Testis (tissue), 3 donors: Measurements from ENCODE around the gene EHMT1. TPM values are rescaled to one million over a fixed set of nuclear protein-coding genes. Genes with fewer than 3 reads are reported as not detected.
A peak's percentile ranks its signal among the peaks of the same experiment; 100 is the strongest.
"Not testable (repeated sequence)": the region's sequence is repeated elsewhere in the genome, so short reads cannot be mapped to it uniquely, and the experiment has no call there.

Source experiments
- DNase-seq: peaks from one replicate; pipeline ENCODE4 v3.0.0-alpha.2; 2019
- H3K27ac ChIP-seq, 2 donors: fragments of 200-600 bp; sonication (generic); one replicate each; pipeline ENCODE4 v1.5.1; 2019
- H3K27me3 ChIP-seq: fragments of 200-600 bp; sonication (generic); one replicate; pipeline ENCODE4 v1.5.1; 2019
- H3K36me3 ChIP-seq: fragments of 200-600 bp; sonication (generic); one replicate; pipeline ENCODE4 v1.5.1; 2017; ENCODE audit warnings: low read depth; ENCODE audit errors: missing control alignments
- H3K4me1 ChIP-seq: fragments of 200-600 bp; sonication (generic); one replicate; pipeline ENCODE4 v1.5.1; 2019
- H3K4me3 ChIP-seq, 2 donors: fragments of 200-600 bp; sonication (generic); one replicate each; pipeline ENCODE4 v1.5.1; 2017 to 2019
- H3K9me3 ChIP-seq: fragments of 200-600 bp; sonication (generic); one replicate; pipeline ENCODE4 v1.5.1; 2017
- POLR2A ChIP-seq: fragments of 450-650 bp; IDR thresholded peaks from one replicate; pipeline ENCODE4 v1.6.1; 2017; ENCODE audit warnings: antibody characterized with exemption, mild to moderate bottlenecking, moderate library complexity
- WGBS, 2 donors: methylation state at CpG; one replicate each; pipeline ENCODE4 v1.1.5; 2018; 5-methylcytosine and 5-hydroxymethylcytosine counted together
- intact Hi-C: fragments of 100-400 bp; cut with DNase I; formaldehyde crosslinking; loops from one replicate; pipeline ENCODE4 v1.15.1; 2023; ENCODE audit warnings: low total_unique reads
- polyA plus RNA-seq: library from polyadenylated mRNA; stranded (reverse); fragments of 350-450 nt; fragmentation: Illumina TruSeq; extraction: RNeasy Lipid Tissue Mini Kit (QIAGEN cat#74804); gene quantifications from one replicate; pipeline ENCODE4 v1.2.3, GENCODE V29; 2014; ENCODE audit warnings: low read depth, low replicate concordance; ENCODE audit not compliant: insufficient read depth
- total RNA-seq, 2 donors: library from RNA; depleted of rRNA; stranded (reverse); fragments of >200 nt; gene quantifications; one replicate each; pipeline ENCODE4 v1.2.3, GENCODE V29; 2016
- TF ChIP-seq, protein P1 (sequence below), 3 experiments: fragments of 450-650 bp in 2 of 3; fragments of 200-600 bp in 1 of 3; sonication (generic) in 1 of 3; IDR thresholded peaks; one replicate each; pipeline ENCODE4 v1.5.1; 2016 to 2019; ENCODE audit warnings: antibody characterized with exemption in 3 of 3, mild to moderate bottlenecking in 2 of 3, moderate library complexity in 1 of 3

EHMT1 gene
- total and polyA plus RNA-seq, 3 donors from 2014 or later: 116 to 207 (median 193) TPM

DNA sequence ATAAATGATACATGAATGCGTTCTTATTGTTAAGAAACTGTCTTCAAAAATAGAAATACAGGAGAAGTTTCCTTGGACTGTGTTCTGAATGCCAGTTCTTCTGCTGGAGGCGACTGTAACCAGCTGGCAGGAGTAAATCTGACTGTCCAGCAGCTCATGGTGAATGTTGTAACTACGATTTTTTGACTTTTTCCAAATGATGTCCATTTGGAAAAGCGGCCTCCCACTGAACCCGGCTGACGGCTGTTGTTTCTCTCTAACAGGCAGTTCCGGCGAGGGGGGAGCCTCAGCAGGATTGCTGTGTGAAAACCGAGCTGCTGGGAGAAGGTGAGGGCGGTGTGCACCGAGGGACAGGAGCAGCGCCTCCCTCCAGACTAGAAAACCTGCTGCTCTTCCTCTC is 91.9 kb downstream of the EHMT1 start:
- H3K4me1 ChIP-seq: peaks cover 5% of the 10 kb centered on the region
- TF ChIP-seq, protein P1, sequence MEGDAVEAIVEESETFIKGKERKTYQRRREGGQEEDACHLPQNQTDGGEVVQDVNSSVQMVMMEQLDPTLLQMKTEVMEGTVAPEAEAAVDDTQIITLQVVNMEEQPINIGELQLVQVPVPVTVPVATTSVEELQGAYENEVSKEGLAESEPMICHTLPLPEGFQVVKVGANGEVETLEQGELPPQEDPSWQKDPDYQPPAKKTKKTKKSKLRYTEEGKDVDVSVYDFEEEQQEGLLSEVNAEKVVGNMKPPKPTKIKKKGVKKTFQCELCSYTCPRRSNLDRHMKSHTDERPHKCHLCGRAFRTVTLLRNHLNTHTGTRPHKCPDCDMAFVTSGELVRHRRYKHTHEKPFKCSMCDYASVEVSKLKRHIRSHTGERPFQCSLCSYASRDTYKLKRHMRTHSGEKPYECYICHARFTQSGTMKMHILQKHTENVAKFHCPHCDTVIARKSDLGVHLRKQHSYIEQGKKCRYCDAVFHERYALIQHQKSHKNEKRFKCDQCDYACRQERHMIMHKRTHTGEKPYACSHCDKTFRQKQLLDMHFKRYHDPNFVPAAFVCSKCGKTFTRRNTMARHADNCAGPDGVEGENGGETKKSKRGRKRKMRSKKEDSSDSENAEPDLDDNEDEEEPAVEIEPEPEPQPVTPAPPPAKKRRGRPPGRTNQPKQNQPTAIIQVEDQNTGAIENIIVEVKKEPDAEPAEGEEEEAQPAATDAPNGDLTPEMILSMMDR (IDR thresholded peaks at IDR 0.05): no peak
- TF ChIP-seq POLR2A: no peak
- peak overlapping the region in 1 of 2 donors; percentile 17 for H3K27ac ChIP-seq
- no peak overlapping the region for H3K4me3 ChIP-seq
- H3K36me3 ChIP-seq: no peaks in the 10 kb centered on the region
- intact Hi-C loops: no loop called here
- H3K27me3 ChIP-seq: no peaks in the 10 kb centered on the region
- WGBS, 2 donors: 59 to 66% methylated on average over 12 of the region's 12 CpGs
- DNase-seq: no peak
- no peaks in the 10 kb centered on the region for H3K9me3 ChIP-seq

DNA sequence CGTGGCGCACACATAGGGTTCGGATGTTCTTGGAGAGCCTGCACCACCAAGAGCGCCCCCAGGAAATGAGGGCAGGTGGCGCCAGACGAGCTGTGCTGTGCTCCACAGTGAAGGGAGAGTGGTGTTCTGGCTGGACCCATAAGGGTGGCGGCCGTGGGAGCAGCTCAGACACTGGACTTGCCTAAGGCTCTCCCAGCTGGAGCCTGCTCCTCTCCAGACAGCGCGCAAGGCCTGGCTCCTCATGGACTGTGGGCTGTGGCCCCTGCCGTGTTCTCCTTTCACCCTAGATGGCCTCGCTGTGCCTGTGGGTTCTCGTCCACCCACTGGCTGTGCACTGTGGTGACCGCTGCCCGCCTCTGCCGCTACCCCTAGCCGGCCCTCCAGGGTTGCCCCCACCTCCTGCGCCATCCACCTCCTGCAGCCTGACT is 92.9 kb downstream of the EHMT1 start:
- intact Hi-C loops: no loop called here
- DNase-seq: no peak
- Histone ChIP-seq H3K9me3 (no peaks in the 10 kb centered on the region), H3K27me3 (no peaks in the 10 kb centered on the region), H3K27ac (no peak overlapping the region), H3K36me3 (no peaks in the 10 kb centered on the region), H3K4me3 (no peak overlapping the region), H3K4me1 (no peaks in the 10 kb centered on the region)
- whole genome bisulfite sequencing, 2 donors: 94 to 97% methylated on average over 11 to 18 of the region's 18 CpGs
- TF ChIP-seq POLR2A: no peak
- TF ChIP-seq, protein P1 (IDR thresholded peaks at IDR 0.05): no peak

DNA sequence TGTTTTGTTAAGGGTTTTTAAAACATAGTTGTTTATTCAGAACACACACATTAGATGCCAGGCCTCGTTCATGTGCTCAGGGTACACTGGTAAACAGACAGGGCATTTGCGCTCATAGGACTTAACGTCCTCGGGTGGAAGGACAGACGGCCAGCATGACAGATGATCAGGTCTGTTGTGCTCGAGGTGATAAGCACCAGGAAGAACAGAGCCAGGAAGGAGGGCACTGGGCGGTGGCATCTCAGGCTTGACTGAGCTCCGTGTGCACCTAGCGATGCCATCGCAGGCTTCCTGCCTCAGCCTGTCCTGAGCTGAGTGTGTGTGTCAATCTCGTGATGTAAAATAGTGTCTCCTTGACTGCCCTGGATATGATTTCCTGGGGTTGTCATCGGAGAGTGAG is 96.5 kb downstream of the EHMT1 start:
- no peak overlapping the region for H3K27ac ChIP-seq
- WGBS, 2 donors: 82 to 87% methylated on average over 11 to 12 of the region's 12 CpGs
- no peaks in the 10 kb centered on the region for H3K36me3 ChIP-seq
- DNase-seq: no peak
- TF ChIP-seq, protein P1 (IDR thresholded peaks at IDR 0.05): no peak
- no peak for TF ChIP-seq POLR2A
- no peaks in the 10 kb centered on the region for H3K9me3 ChIP-seq
- intact Hi-C loops: no loop called here
- H3K4me1 ChIP-seq: no peaks in the 10 kb centered on the region
- H3K4me3 ChIP-seq: no peak overlapping the region
- no peaks in the 10 kb centered on the region for H3K27me3 ChIP-seq

- H3K27ac ChIP-seq, H3K9me3 ChIP-seq, intact Hi-C loops, H3K4me3 ChIP-seq, H3K36me3 ChIP-seq, H3K27me3 ChIP-seq, DNase-seq, H3K4me1 ChIP-seq: not testable (repeated sequence)
- WGBS, 2 donors: 85 to 90% methylated on average over 7 of the region's 7 CpGs
Measured at GRCh38 chr9:137715866-137716693, 97.3 kb downstream of the EHMT1 start.

DNA sequence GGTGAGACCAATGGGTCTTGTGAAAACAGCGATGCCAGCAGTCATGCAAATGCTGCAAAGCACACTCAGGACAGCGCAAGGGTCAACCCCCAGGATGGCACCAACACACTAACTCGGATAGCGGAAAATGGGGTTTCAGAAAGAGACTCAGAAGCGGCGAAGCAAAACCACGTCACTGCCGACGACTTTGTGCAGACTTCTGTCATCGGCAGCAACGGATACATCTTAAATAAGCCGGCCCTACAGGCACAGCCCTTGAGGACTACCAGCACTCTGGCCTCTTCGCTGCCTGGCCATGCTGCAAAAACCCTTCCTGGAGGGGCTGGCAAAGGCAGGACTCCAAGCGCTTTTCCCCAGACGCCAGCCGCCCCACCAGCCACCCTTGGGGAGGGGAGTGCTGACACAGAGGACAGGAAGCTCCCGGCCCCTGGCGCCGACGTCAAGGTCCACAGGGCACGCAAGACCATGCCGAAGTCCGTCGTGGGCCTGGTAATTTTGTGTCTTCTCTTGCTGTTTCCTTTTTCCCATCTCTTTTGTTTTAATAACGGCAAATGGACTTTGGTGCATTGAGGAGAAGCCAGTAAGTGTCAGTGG is 98.0 kb downstream of the EHMT1 start:
- WGBS, 2 donors: 96% methylated on average over 24 to 25 of the region's 25 CpGs
- Histone ChIP-seq H3K27me3 (no peaks in the 10 kb centered on the region), H3K4me3 (no peak overlapping the region), H3K9me3 (no peaks in the 10 kb centered on the region), H3K4me1 (no peaks in the 10 kb centered on the region), H3K36me3 (no peaks in the 10 kb centered on the region), H3K27ac (no peak overlapping the region)
- TF ChIP-seq, protein P1 (IDR thresholded peaks at IDR 0.05): no peak
- TF ChIP-seq POLR2A: no peak
- no peak for DNase-seq
- intact Hi-C loops: no loop called here
